ENCODE results near the gene HIVEP1. TPM values are rescaled to one million over a fixed set of nuclear protein-coding genes. Genes with fewer than 3 reads are reported as not detected.
"Not testable (repeated sequence)": the region's sequence is repeated elsewhere in the genome, so short reads cannot be mapped to it uniquely, and the experiment has no call there.

Gene HIVEP1
- total RNA-seq, 1 experiment from 2014 or later: 8.3 TPM

- DNase-seq (ENCODE audit: low read depth): no peak
Measured at GRCh38 chr6:12152023-12152970, 140.2 kb downstream of the HIVEP1 start.

- DNase-seq (ENCODE audit: low read depth): not testable (repeated sequence)
Measured at GRCh38 chr6:12155769-12156168, 143.7 kb downstream of the HIVEP1 start.

GRCh38 chr6:12158686-12159415, 146.7 kb downstream of the HIVEP1 start:
- no peak for DNase-seq (ENCODE audit: low read depth)

- DNase-seq (ENCODE audit: low read depth): no peak
Measured at GRCh38 chr6:12160326-12160725, 148.2 kb downstream of the HIVEP1 start.

GRCh38 chr6:12162213-12162612, 150.1 kb downstream of the HIVEP1 start:
- DNase-seq (ENCODE audit: low read depth): no peak

- no peak for DNase-seq (ENCODE audit: low read depth)
Measured at GRCh38 chr6:12163149-12163548, 151.0 kb downstream of the HIVEP1 start.

- DNase-seq (ENCODE audit: low read depth): no peak
Measured at GRCh38 chr6:12163744-12164507, 151.8 kb downstream of the HIVEP1 start.

GRCh38 chr6:12164508-12164770, 152.3 kb downstream of the HIVEP1 start:
- DNase-seq (ENCODE audit: low read depth): no peak

GRCh38 chr6:12165297-12165696, 153.2 kb downstream of the HIVEP1 start:
- DNase-seq (ENCODE audit: low read depth): no peak

GRCh38 chr6:12165722-12166280, 153.7 kb downstream of the HIVEP1 start:
- no peak for DNase-seq (ENCODE audit: low read depth)

GRCh38 chr6:12169377-12169776, 157.3 kb downstream of the HIVEP1 start:
- no peak for DNase-seq (ENCODE audit: low read depth)

GRCh38 chr6:12170351-12171092, 158.4 kb downstream of the HIVEP1 start:
- DNase-seq (ENCODE audit: low read depth): no peak

- DNase-seq (ENCODE audit: low read depth): no peak
Measured at GRCh38 chr6:12171717-12172116, 159.6 kb downstream of the HIVEP1 start.

- DNase-seq (ENCODE audit: low read depth): no peak
Measured at GRCh38 chr6:12172572-12172971, 160.5 kb downstream of the HIVEP1 start.

- DNase-seq (ENCODE audit: low read depth): no peak
Measured at GRCh38 chr6:12173181-12173580, 161.1 kb downstream of the HIVEP1 start.

GRCh38 chr6:12173661-12174060, 161.5 kb downstream of the HIVEP1 start:
- no peak for DNase-seq (ENCODE audit: low read depth)

- DNase-seq (ENCODE audit: low read depth): no peak
Measured at GRCh38 chr6:12174878-12175277, 162.8 kb downstream of the HIVEP1 start.

GRCh38 chr6:12175626-12176025, 163.5 kb downstream of the HIVEP1 start:
- no peak for DNase-seq (ENCODE audit: low read depth)

- DNase-seq (ENCODE audit: low read depth): not testable (repeated sequence)
Measured at GRCh38 chr6:12176782-12177181, 164.7 kb downstream of the HIVEP1 start.

GRCh38 chr6:12178521-12178920, 166.4 kb downstream of the HIVEP1 start:
- DNase-seq (ENCODE audit: low read depth): no peak

GRCh38 chr6:12181481-12181880, 169.4 kb downstream of the HIVEP1 start:
- no peak for DNase-seq (ENCODE audit: low read depth)
